Vagina (tissue), 2 donors: Measurements from ENCODE around the gene IZUMO4. TPM values are rescaled to one million over a fixed set of nuclear protein-coding genes. Genes with fewer than 3 reads are reported as not detected.

Source experiments
- DNase-seq, 2 donors: peaks; one replicate each; pipeline ENCODE4 v3.0.0-alpha.2; 2017; ENCODE audit errors: extremely low spot score in 2 of 2
- H3K27ac ChIP-seq: fragments of 200-600 bp; sonication (generic); one replicate; pipeline ENCODE4 v1.5.1; 2019
- H3K27me3 ChIP-seq: fragments of 200-600 bp; sonication (generic); one replicate; pipeline ENCODE4 v1.5.1; 2019
- H3K36me3 ChIP-seq, 2 donors: fragments of 200-600 bp; sonication (generic); one replicate each; pipeline ENCODE4 v1.5.1; 2017 to 2019
- H3K4me1 ChIP-seq: fragments of 200-600 bp; sonication (generic); one replicate; pipeline ENCODE4 v1.5.1; 2019
- H3K4me3 ChIP-seq, 2 donors: fragments of 200-600 bp; sonication (generic); 1 replicate in 1 of 2; 2 replicates in 1 of 2; pipeline ENCODE4 v1.5.1; 2016 to 2019
- H3K9me3 ChIP-seq: fragments of 200-600 bp; sonication (generic); one replicate; pipeline ENCODE4 v1.5.1; 2019
- CTCF ChIP-seq, 3 experiments: fragments of 450-650 bp in 2 of 3; fragments of 200-600 bp in 1 of 3; sonication (generic) in 1 of 3; IDR thresholded peaks; one replicate each; pipeline ENCODE4 v1.5.1; 2017 to 2019; ENCODE audit warnings: antibody characterized with exemption in 3 of 3, mild to moderate bottlenecking in 2 of 3, moderate library complexity in 2 of 3
- POLR2A ChIP-seq, 2 donors: fragments of 450-650 bp; IDR thresholded peaks; one replicate each; pipeline ENCODE4 v1.6.1; 2017; ENCODE audit warnings: antibody characterized with exemption in 2 of 2, mild to moderate bottlenecking in 2 of 2, moderate library complexity in 2 of 2
- POLR2AphosphoS5 ChIP-seq, 2 donors: sonication (generic); formaldehyde crosslinking; IDR thresholded peaks; one replicate each; pipeline ENCODE4 v1.9.0; 2017; ENCODE audit warnings: antibody characterized with exemption in 2 of 2, mild to moderate bottlenecking in 2 of 2, low read depth in 1 of 2; ENCODE audit not compliant: insufficient read depth in 1 of 2
- intact Hi-C: fragments of 100-400 bp; cut with DNase I; formaldehyde crosslinking; loops from one replicate; pipeline ENCODE4 v1.15.1; 2023
- total RNA-seq: library from RNA; depleted of rRNA; stranded (reverse); fragments of >200 nt; gene quantifications from one replicate; pipeline ENCODE4 v1.2.3, GENCODE V29; 2016

Gene IZUMO4
- total RNA-seq, 1 donor from 2014 or later: 7.9 TPM

GRCh38 chr19:2079865-2080301 is 16.8 kb upstream of the IZUMO4 start:
- intact Hi-C loops: no loop called here
- DNase-seq: no peak
- Histone ChIP-seq H3K27me3 (no peaks in the 10 kb centered on the region), H3K9me3 (no peaks in the 10 kb centered on the region), H3K36me3 (peaks cover 0 to 50% of the 10 kb centered on the region in 2 donors), H3K4me3 (no peak overlapping the region), H3K4me1 (peaks cover 43% of the 10 kb centered on the region), H3K27ac (no peak overlapping the region)
- TF ChIP-seq POLR2A (IDR thresholded peaks at IDR 0.05) (no peak), CTCF (IDR thresholded peaks at IDR 0.05) (no peak), POLR2AphosphoS5 (IDR thresholded peaks at IDR 0.05; ENCODE audit: insufficient read depth in 1 of 2, low read depth in 1 of 2) (no peak)

GRCh38 chr19:2080336-2080988 is 16.3 kb upstream of the IZUMO4 start:
- H3K4me3 ChIP-seq: no peak overlapping the region
- intact Hi-C loops: no loop called here
- no peak for DNase-seq
- no peaks in the 10 kb centered on the region for H3K9me3 ChIP-seq
- no peaks in the 10 kb centered on the region for H3K27me3 ChIP-seq
- peaks cover 49% of the 10 kb centered on the region for H3K4me1 ChIP-seq
- H3K27ac ChIP-seq: no peak overlapping the region
- H3K36me3 ChIP-seq: peaks cover 0 to 45% of the 10 kb centered on the region in 2 donors
- TF ChIP-seq POLR2AphosphoS5 (IDR thresholded peaks at IDR 0.05; ENCODE audit: insufficient read depth in 1 of 2, low read depth in 1 of 2): no peak
- no peak for TF ChIP-seq CTCF (IDR thresholded peaks at IDR 0.05)
- TF ChIP-seq POLR2A (IDR thresholded peaks at IDR 0.05): no peak

- no peaks in the 10 kb centered on the region for H3K9me3 ChIP-seq
- H3K27me3 ChIP-seq: no peaks in the 10 kb centered on the region
- H3K4me1 ChIP-seq: peaks cover 65% of the 10 kb centered on the region
- intact Hi-C loops: no loop called here
- TF ChIP-seq POLR2A (IDR thresholded peaks at IDR 0.05): no peak
- TF ChIP-seq CTCF (IDR thresholded peaks at IDR 0.05): no peak
- TF ChIP-seq POLR2AphosphoS5 (IDR thresholded peaks at IDR 0.05; ENCODE audit: insufficient read depth in 1 of 2, low read depth in 1 of 2): no peak
- peak overlapping the region in 1 of 2 donors; percentile 25 for H3K4me3 ChIP-seq
- peak overlapping the region; percentile 71 for H3K27ac ChIP-seq
- peaks cover 0 to 29% of the 10 kb centered on the region in 2 donors for H3K36me3 ChIP-seq
- no peak for DNase-seq
These were observed 14.6 kb upstream of the IZUMO4 start for GRCh38 chr19:2081873-2082810.

GRCh38 chr19:2083174-2083854 is 13.4 kb upstream of the IZUMO4 start:
- no peaks in the 10 kb centered on the region for H3K27me3 ChIP-seq
- H3K9me3 ChIP-seq: no peaks in the 10 kb centered on the region
- H3K36me3 ChIP-seq: peaks cover 0 to 17% of the 10 kb centered on the region in 2 donors
- DNase-seq: no peak
- TF ChIP-seq CTCF (IDR thresholded peaks at IDR 0.05) (no peak), POLR2AphosphoS5 (IDR thresholded peaks at IDR 0.05; ENCODE audit: insufficient read depth in 1 of 2, low read depth in 1 of 2) (peak in 1 of 2 donors; percentile 12)
- peak overlapping the region in 1 of 2 donors; percentile 25 for H3K4me3 ChIP-seq
- intact Hi-C loops: no loop called here
- peaks cover 77% of the 10 kb centered on the region for H3K4me1 ChIP-seq
- peak overlapping the region; percentile 71 for H3K27ac ChIP-seq
